Spinal cord (tissue), 10 donors: ENCODE measurements around the gene KCNA3. TPM values are rescaled to one million over a fixed set of nuclear protein-coding genes. Genes with fewer than 3 reads are reported as not detected.

Experiments
- DNase-seq, 6 donors: peaks; one replicate each; pipeline versions ENCODE4 v3.0.0 to v3.0.0-alpha.2; 2013 to 2015; ENCODE audit warnings: low spot score in 6 of 6, low read depth in 4 of 6
- H3K27ac ChIP-seq: one replicate; pipeline ENCODE4 v1.5.1; 2013; ENCODE audit warnings: low read depth, low read length, control low read depth
- H3K27me3 ChIP-seq: one replicate; pipeline ENCODE4 v1.6.1; 2013; ENCODE audit warnings: low read length; ENCODE audit not compliant: control insufficient read depth, insufficient read depth
- H3K36me3 ChIP-seq: one replicate; pipeline ENCODE4 v1.6.1; 2013; ENCODE audit warnings: low read length; ENCODE audit not compliant: control insufficient read depth, insufficient read depth
- H3K4me1 ChIP-seq: one replicate; pipeline ENCODE4 v1.6.1; 2013; ENCODE audit warnings: low read length; ENCODE audit not compliant: control insufficient read depth, insufficient read depth
- H3K4me3 ChIP-seq: one replicate; pipeline ENCODE4 v1.5.1; 2013; ENCODE audit warnings: low read depth, low read length, control low read depth
- H3K9me3 ChIP-seq: one replicate; pipeline ENCODE4 v1.6.1; 2013; ENCODE audit warnings: low read length; ENCODE audit not compliant: control insufficient read depth, insufficient read depth
- WGBS: methylation state at CpG from one replicate; pipeline ENCODE4 v1.1.5; 2013; ENCODE audit warnings: missing lambda C conversion rate; ENCODE audit not compliant: insufficient coverage; 5-methylcytosine and 5-hydroxymethylcytosine counted together
- polyA plus RNA-seq, 2 donors: library from polyadenylated mRNA; unstranded; fragments of 120-200 nt; gene quantifications; one replicate each; pipeline ENCODE4 v1.2.1, GENCODE V29; 2013; ENCODE audit not compliant: insufficient read length in 2 of 2
- total RNA-seq, 2 donors: library from RNA; depleted of rRNA in 1 of 2; stranded (reverse); fragments of 120-200 nt in 1 of 2; fragments of >200 nt in 1 of 2; gene quantifications; one replicate each; pipeline versions ENCODE4 v1.2.3 to v1.2.4, GENCODE V29; 2013 to 2014
- donor health status: healthy.

Gene KCNA3
- total and polyA plus RNA-seq, 4 donors: 2.3 to 11.5 (median 4.4) TPM

DNA sequence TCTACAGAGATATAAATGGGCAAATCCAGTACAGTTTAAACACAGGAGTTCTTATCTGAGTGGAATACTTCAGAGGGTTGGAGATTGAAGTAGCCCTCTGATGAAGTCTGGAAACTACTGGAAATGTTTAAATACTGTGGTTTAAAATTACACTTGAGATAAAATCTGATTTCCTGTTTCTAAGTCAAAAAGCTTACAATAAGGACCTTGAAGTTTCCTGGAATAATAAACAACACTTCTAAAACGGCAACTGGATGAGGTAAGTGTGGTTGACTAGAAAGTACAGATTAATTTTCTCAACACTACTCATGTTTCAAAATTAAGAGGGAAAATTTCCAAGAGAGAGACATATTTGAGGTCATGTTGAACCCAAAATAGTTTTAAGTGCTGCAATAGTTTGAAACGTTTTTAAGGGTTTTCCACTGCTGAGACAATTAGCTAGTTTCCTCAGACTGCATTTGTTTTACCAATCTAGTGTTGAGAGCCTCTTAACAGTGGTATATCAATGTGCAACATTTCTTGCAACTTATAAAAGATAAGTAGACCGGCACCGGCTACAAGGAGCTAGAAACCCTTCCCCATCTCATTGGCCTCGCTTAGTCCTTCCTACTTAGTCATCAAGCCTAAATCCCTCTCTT is 27.4 kb downstream of the KCNA3 start:
- Histone ChIP-seq H3K4me1 (peaks cover 6% of the 10 kb centered on the region), H3K9me3 (no peaks in the 10 kb centered on the region), H3K36me3 (no peaks in the 10 kb centered on the region), H3K27me3 (peaks cover 2% of the 10 kb centered on the region), H3K27ac (no peak overlapping the region), H3K4me3 (no peak overlapping the region)
- no peak for DNase-seq
- WGBS: 85% methylated on average over 3 of the region's 5 CpGs

DNA sequence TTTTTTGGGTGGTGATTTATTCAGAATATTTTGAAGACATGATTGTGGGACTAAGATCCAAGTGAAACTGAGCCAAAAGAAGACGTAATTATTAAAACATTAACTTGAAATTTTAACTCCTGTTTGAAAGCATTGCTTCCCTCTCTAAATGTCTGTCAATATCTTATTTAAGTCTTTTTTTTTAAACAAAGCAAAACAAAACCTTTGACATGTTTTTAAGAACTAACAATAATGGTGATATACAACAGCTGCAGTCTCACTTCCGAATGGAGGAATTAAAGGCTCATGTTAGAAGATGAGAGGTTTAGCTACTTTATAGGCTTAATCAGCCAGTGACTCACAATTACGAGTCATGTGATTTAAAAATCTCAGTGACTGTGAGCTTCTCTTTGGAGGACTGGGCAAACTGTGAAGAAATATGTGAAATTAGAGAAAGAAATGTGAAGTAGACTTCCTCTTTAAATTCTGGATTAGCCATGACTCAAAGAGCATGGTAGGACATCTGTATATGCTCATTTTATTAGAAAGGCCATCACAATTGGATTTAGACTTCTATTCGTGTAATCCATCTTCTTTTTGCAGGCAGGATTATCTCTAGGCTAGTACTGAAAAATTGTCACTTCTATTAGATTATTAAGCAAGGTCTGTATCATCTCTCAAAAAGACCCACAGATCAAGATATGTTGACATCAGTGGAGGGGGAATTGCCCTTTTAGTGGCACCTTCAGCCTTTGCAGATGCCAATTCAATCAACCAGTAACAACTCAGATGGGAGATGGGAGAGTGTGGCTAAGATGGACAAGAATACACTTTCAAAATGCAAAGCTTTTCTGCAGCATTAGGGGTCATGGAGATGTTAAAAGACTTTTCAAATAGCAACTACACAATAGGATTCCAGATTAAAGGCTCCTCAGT is 28.7 kb downstream of the KCNA3 start:
- Histone ChIP-seq H3K36me3 (no peaks in the 10 kb centered on the region), H3K4me1 (peaks cover 6% of the 10 kb centered on the region), H3K27ac (no peak overlapping the region), H3K9me3 (no peaks in the 10 kb centered on the region), H3K4me3 (no peak overlapping the region), H3K27me3 (peaks cover 2% of the 10 kb centered on the region)
- no peak for DNase-seq
- WGBS: 90% methylated on average over 2 of the region's 4 CpGs

- Histone ChIP-seq H3K4me3 (no peak overlapping the region), H3K36me3 (no peaks in the 10 kb centered on the region), H3K27ac (no peak overlapping the region), H3K4me1 (peaks cover 6% of the 10 kb centered on the region), H3K27me3 (peaks cover 5% of the 10 kb centered on the region), H3K9me3 (no peaks in the 10 kb centered on the region)
- no peak for DNase-seq
Observed at GRCh38 chr1:110645211-110645610, 29.5 kb downstream of the KCNA3 start.

DNA sequence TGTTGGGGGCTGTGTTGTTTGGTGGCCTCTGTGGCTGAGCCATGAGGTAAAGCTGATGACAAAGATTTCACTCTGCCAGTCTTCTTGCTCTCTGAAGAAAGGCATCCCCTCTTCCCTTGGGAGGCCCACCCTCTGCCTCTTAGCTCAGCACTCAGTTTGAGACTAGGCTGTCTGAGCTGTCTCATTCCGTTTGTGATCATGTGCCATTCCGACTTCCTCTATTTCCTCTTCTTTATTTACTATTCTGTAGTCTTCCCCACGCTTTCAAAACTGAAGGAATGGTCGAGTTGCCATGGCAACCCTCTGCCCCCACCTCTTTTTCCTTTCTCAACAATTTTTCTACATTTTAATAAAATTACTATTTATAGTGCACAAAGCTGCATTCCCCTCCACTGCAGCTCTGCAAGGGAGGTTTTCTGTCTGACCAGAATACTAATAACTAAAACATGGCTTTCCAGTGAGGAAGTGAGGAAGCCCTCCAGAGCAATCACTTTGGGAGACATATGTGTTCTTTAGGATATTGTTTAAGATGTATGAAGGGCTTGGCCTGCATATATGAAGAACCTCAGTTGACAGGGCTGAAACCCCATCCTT is 30.8 kb downstream of the KCNA3 start:
- Histone ChIP-seq H3K4me1 (peaks cover 6% of the 10 kb centered on the region), H3K27ac (no peak overlapping the region), H3K9me3 (no peaks in the 10 kb centered on the region), H3K27me3 (peaks cover 3% of the 10 kb centered on the region), H3K36me3 (no peaks in the 10 kb centered on the region), H3K4me3 (no peak overlapping the region)
- WGBS: 14% methylated on average over 2 of the region's 4 CpGs
- DNase-seq: peak in 3 of 6 donors; percentile 20 to 88 (median 77)

- Histone ChIP-seq H3K9me3 (no peaks in the 10 kb centered on the region), H3K27me3 (peaks cover 3% of the 10 kb centered on the region), H3K36me3 (no peaks in the 10 kb centered on the region), H3K27ac (no peak overlapping the region), H3K4me1 (peaks cover 16% of the 10 kb centered on the region), H3K4me3 (no peak overlapping the region)
- 78% methylated on average over 2 of the region's 2 CpGs for WGBS
- no peak for DNase-seq
Observed at GRCh38 chr1:110639724-110640386, 34.9 kb downstream of the KCNA3 start.

DNA sequence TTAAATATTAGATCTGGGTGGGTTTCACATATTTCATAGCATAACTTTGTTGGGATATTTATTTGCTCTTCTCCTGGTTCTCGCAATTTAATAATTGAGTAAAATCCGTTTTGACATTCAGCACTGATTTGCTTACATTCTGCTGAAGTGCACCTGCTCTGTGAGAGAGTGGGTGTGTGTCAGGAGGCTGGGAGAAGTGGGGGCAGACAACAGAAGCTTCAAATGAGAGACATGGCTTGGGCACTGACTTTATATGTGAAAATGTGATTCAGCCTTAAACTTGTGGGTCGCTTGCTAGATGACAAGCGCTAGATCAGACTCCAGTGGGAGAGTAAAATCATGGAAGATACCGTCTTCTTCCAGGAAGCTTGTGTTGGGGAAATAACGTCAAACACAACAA is 36.2 kb downstream of the KCNA3 start:
- 92% methylated on average over 3 of the region's 6 CpGs for WGBS

GRCh38 chr1:110638058-110638457 is 36.7 kb downstream of the KCNA3 start:
- peak in 1 of 6 donors; percentile 60 for DNase-seq

More for the DNA sequence above, 36.2 kb downstream of the KCNA3 start:
- Histone ChIP-seq H3K9me3 (no peaks in the 10 kb centered on the region), H3K27me3 (peaks cover 3% of the 10 kb centered on the region), H3K4me1 (peaks cover 16% of the 10 kb centered on the region), H3K27ac (no peak overlapping the region), H3K4me3 (no peak overlapping the region), H3K36me3 (no peaks in the 10 kb centered on the region)
- DNase-seq: no peak

GRCh38 chr1:110637475-110637874 is 37.3 kb downstream of the KCNA3 start:
- Histone ChIP-seq H3K9me3 (no peaks in the 10 kb centered on the region), H3K27me3 (peaks cover 3% of the 10 kb centered on the region), H3K4me1 (peaks cover 16% of the 10 kb centered on the region), H3K36me3 (no peaks in the 10 kb centered on the region), H3K27ac (no peak overlapping the region), H3K4me3 (no peak overlapping the region)
- 41% methylated on average over 3 of the region's 3 CpGs for WGBS
- no peak for DNase-seq

More at GRCh38 chr1:110638058-110638457, 36.7 kb downstream of the KCNA3 start:
- Histone ChIP-seq H3K36me3 (no peaks in the 10 kb centered on the region), H3K27me3 (peaks cover 3% of the 10 kb centered on the region), H3K9me3 (no peaks in the 10 kb centered on the region), H3K4me3 (no peak overlapping the region), H3K4me1 (peaks cover 16% of the 10 kb centered on the region), H3K27ac (no peak overlapping the region)
- 77% methylated on average over 2 of the region's 2 CpGs for WGBS

GRCh38 chr1:110636149-110636935 is 38.4 kb downstream of the KCNA3 start:
- DNase-seq: no peak
- H3K9me3 ChIP-seq: no peaks in the 10 kb centered on the region
- H3K36me3 ChIP-seq: no peaks in the 10 kb centered on the region
- no peak overlapping the region for H3K27ac ChIP-seq
- peaks cover 12% of the 10 kb centered on the region for H3K27me3 ChIP-seq
- H3K4me3 ChIP-seq: no peak overlapping the region
- H3K4me1 ChIP-seq: peaks cover 16% of the 10 kb centered on the region
- WGBS: 92% methylated on average over 3 of the region's 4 CpGs
